Body of pancreas (tissue), 4 donors: Measurements from ENCODE around the gene KPNA6.
"Not testable (repeated sequence)": the region's sequence is repeated elsewhere in the genome, so short reads cannot be mapped to it uniquely, and the experiment has no call there.

Source experiments
- POLR2A ChIP-seq, 3 donors: fragments of 450-650 bp; IDR thresholded peaks; one replicate each; pipeline ENCODE4 v1.6.1; 2016; ENCODE audit warnings: antibody characterized with exemption in 3 of 3, mild to moderate bottlenecking in 2 of 3
- TF ChIP-seq, protein P1 (sequence below), 7 experiments: fragments of 450-650 bp in 4 of 7; fragments of 200-600 bp in 3 of 7; sonication (generic) in 3 of 7; IDR thresholded peaks; one replicate each; pipeline ENCODE4 v1.5.1; 2016 to 2019; ENCODE audit warnings: antibody characterized with exemption in 7 of 7

DNA sequence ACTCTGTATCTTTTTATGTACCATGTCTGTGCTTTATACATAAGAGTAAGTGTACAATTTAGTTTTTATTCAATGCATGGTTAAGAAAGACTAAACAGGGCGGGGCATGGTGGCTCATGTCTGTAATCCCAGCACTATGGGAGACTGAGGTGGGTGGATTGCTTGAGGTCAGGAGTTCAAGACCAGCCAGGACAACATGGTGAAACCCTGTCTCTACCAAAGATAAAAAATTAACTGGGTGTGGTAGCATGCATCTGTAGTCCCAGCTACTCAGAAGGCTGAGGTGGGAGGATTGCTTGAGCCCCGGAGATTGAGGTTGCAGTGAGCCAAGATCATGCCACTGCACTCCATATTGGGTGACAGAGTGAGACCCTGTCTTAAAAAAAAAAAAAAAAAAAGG lies 15.5 kb downstream of the KPNA6 start:
- TF ChIP-seq, protein P1, sequence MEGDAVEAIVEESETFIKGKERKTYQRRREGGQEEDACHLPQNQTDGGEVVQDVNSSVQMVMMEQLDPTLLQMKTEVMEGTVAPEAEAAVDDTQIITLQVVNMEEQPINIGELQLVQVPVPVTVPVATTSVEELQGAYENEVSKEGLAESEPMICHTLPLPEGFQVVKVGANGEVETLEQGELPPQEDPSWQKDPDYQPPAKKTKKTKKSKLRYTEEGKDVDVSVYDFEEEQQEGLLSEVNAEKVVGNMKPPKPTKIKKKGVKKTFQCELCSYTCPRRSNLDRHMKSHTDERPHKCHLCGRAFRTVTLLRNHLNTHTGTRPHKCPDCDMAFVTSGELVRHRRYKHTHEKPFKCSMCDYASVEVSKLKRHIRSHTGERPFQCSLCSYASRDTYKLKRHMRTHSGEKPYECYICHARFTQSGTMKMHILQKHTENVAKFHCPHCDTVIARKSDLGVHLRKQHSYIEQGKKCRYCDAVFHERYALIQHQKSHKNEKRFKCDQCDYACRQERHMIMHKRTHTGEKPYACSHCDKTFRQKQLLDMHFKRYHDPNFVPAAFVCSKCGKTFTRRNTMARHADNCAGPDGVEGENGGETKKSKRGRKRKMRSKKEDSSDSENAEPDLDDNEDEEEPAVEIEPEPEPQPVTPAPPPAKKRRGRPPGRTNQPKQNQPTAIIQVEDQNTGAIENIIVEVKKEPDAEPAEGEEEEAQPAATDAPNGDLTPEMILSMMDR (IDR thresholded peaks at IDR 0.05): not testable (repeated sequence)
- not testable (repeated sequence) for TF ChIP-seq POLR2A (IDR thresholded peaks at IDR 0.05)
